Measurements from ENCODE around the gene AUTS2. TPM values are rescaled to one million over a fixed set of nuclear protein-coding genes. Genes with fewer than 3 reads are reported as not detected.

Gene AUTS2
- total RNA-seq, 3 donors from 2014 or later = 31.2 to 67.6 (median 36.5) TPM

GRCh38 chr7:69871213-69871885, 273.1 kb downstream of the AUTS2 start:
- H3K9me3 ChIP-seq = no peaks in the 10 kb centered on the region
- no peaks in the 10 kb centered on the region for H3K36me3 ChIP-seq (ENCODE audit: low read depth)
- H3K4me1 ChIP-seq (ENCODE audit: low read depth) = no peaks in the 10 kb centered on the region
- H3K4me3 ChIP-seq = no peak overlapping the region
- TF ChIP-seq, protein P1, sequence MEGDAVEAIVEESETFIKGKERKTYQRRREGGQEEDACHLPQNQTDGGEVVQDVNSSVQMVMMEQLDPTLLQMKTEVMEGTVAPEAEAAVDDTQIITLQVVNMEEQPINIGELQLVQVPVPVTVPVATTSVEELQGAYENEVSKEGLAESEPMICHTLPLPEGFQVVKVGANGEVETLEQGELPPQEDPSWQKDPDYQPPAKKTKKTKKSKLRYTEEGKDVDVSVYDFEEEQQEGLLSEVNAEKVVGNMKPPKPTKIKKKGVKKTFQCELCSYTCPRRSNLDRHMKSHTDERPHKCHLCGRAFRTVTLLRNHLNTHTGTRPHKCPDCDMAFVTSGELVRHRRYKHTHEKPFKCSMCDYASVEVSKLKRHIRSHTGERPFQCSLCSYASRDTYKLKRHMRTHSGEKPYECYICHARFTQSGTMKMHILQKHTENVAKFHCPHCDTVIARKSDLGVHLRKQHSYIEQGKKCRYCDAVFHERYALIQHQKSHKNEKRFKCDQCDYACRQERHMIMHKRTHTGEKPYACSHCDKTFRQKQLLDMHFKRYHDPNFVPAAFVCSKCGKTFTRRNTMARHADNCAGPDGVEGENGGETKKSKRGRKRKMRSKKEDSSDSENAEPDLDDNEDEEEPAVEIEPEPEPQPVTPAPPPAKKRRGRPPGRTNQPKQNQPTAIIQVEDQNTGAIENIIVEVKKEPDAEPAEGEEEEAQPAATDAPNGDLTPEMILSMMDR (IDR thresholded peaks at IDR 0.05) = no peak
- ATAC-seq (no peak), DNase-seq (no peak)
- intact Hi-C loops (cut with DNase I, micrococcal nuclease) = no loop called here

GRCh38 chr7:69871886-69872569, 273.8 kb downstream of the AUTS2 start:
- H3K4me3 ChIP-seq = no peak overlapping the region
- H3K36me3 ChIP-seq (ENCODE audit: low read depth) = no peaks in the 10 kb centered on the region
- no peaks in the 10 kb centered on the region for H3K4me1 ChIP-seq (ENCODE audit: low read depth)
- no peaks in the 10 kb centered on the region for H3K9me3 ChIP-seq
- intact Hi-C loops (cut with DNase I, micrococcal nuclease) = no loop called here
- TF ChIP-seq, protein P1 (IDR thresholded peaks at IDR 0.05) = no peak
- ATAC-seq (no peak), DNase-seq (no peak)

DNA sequence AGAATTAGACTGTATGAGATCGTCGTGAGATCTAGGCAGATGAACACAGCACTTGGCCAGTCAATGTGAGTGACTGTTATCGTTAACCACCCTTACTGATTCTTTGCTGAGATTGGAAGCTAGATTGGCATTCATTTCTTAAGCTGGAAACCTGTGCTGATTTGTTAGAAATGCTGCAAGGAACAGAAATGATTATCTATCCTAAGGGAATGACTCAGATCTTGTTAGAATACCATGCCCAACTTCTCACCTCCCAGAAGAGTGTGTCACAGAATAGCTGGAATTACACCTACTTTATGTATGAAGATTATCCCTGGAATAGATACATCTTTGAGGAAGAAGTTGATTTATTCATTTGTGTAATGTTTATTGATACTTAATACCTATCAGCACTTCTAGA, 275.2 kb downstream of the AUTS2 start:
- intact Hi-C loops (cut with DNase I, micrococcal nuclease) = no loop called here
- no peak for ATAC-seq

DNA sequence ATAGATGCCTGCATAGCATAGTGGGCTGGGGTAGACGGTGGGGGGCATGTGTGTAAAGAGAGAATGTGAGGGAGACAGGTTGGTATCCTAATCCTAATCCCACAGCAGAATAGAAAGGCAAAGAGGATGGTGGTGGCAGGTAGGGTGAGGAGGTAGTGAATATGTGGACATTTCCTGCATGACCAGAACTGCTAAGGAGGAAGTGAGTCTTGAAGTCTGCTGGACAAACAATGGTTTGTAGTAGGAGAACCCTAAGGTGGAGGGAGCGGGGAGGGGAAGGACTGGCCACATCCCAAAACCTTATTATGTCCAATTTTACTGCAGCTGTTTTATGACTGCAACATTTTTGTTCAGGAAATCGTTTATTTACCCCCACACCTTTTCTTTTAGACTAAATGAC, 279.7 kb downstream of the AUTS2 start:
- Histone ChIP-seq H3K4me3 (no peak overlapping the region), H3K36me3 (ENCODE audit: low read depth) (no peaks in the 10 kb centered on the region), H3K4me1 (ENCODE audit: low read depth) (no peaks in the 10 kb centered on the region), H3K9me3 (no peaks in the 10 kb centered on the region)
- DNase-seq (no peak), ATAC-seq (no peak)
- intact Hi-C loops (cut with DNase I, micrococcal nuclease) = no loop called here
- TF ChIP-seq, protein P1 (IDR thresholded peaks at IDR 0.05) = no peak

More for the DNA sequence above, 275.2 kb downstream of the AUTS2 start:
- no peak for DNase-seq
- no peaks in the 10 kb centered on the region for H3K4me1 ChIP-seq (ENCODE audit: low read depth)
- TF ChIP-seq, protein P1 (IDR thresholded peaks at IDR 0.05) = no peak
- H3K9me3 ChIP-seq = no peaks in the 10 kb centered on the region
- no peak overlapping the region for H3K4me3 ChIP-seq
- no peaks in the 10 kb centered on the region for H3K36me3 ChIP-seq (ENCODE audit: low read depth)

- no peaks in the 10 kb centered on the region for H3K4me1 ChIP-seq (ENCODE audit: low read depth)
- DNase-seq = no peak
- TF ChIP-seq, protein P1 (IDR thresholded peaks at IDR 0.05) = no peak
- intact Hi-C loops (cut with DNase I, micrococcal nuclease) = no loop called here
- no peaks in the 10 kb centered on the region for H3K9me3 ChIP-seq
- ATAC-seq = no peak
- no peaks in the 10 kb centered on the region for H3K36me3 ChIP-seq (ENCODE audit: low read depth)
- H3K4me3 ChIP-seq = no peak overlapping the region
Observed at GRCh38 chr7:69878591-69878990, 280.3 kb downstream of the AUTS2 start.
